NB4 (cell line): ENCODE data around the gene RAPGEF4.

ENCODE experiments used
- MYC ChIP-seq: IDR thresholded peaks from 2 replicates; pipeline ENCODE4 v1.6.1; 2011; ENCODE audit warnings: low read depth, low read length
- POLR2A ChIP-seq: IDR thresholded peaks from 2 replicates; pipeline ENCODE4 v1.6.1; 2011; ENCODE audit warnings: mild to moderate bottlenecking; ENCODE audit not compliant: insufficient read length; ENCODE audit errors: extremely low read depth
- TF ChIP-seq, protein P1 (sequence below): IDR thresholded peaks from one replicate; pipeline ENCODE4 v1.5.1; 2012; ENCODE audit warnings: low read depth, low read length
- TF ChIP-seq, protein P2 (sequence below): IDR thresholded peaks from 2 replicates; pipeline ENCODE4 v1.6.1; 2011; ENCODE audit warnings: low read depth, low read length

DNA sequence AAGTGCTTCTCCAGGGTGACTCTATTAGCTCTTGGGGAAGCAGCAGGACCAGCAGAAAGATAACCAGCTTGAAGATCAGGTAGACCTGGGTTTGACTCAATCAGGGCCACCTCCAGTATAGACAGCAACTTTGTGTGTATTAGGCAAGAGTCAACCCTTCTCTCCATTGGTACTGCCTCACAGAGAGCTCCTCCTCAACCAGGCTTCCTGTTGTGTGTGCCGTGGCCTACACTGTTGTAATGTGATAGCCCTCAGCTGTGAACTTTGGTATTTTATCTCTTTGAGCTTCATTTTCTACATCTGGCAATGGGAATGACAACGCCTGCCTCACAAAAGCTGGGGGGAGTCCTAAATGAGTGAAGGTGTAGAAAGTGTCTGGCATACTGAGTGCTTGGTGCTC lies 323.0 kb downstream of the RAPGEF4 start:
- TF ChIP-seq, protein P1, sequence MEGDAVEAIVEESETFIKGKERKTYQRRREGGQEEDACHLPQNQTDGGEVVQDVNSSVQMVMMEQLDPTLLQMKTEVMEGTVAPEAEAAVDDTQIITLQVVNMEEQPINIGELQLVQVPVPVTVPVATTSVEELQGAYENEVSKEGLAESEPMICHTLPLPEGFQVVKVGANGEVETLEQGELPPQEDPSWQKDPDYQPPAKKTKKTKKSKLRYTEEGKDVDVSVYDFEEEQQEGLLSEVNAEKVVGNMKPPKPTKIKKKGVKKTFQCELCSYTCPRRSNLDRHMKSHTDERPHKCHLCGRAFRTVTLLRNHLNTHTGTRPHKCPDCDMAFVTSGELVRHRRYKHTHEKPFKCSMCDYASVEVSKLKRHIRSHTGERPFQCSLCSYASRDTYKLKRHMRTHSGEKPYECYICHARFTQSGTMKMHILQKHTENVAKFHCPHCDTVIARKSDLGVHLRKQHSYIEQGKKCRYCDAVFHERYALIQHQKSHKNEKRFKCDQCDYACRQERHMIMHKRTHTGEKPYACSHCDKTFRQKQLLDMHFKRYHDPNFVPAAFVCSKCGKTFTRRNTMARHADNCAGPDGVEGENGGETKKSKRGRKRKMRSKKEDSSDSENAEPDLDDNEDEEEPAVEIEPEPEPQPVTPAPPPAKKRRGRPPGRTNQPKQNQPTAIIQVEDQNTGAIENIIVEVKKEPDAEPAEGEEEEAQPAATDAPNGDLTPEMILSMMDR = no peak
- TF ChIP-seq POLR2A = no peak
- TF ChIP-seq, protein P2, sequence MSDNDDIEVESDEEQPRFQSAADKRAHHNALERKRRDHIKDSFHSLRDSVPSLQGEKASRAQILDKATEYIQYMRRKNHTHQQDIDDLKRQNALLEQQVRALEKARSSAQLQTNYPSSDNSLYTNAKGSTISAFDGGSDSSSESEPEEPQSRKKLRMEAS = no peak
- TF ChIP-seq MYC = no peak
